Measurements from ENCODE around the gene C16orf89. TPM values are rescaled to one million over a fixed set of nuclear protein-coding genes. Genes with fewer than 3 reads are reported as not detected.
"Not testable (repeated sequence)": the region's sequence is repeated elsewhere in the genome, so short reads cannot be mapped to it uniquely, and the experiment has no call there.

The C16orf89 gene
- polyA plus RNA-seq (2012; ENCODE audit: insufficient read length, low read depth) = not detected

- TF ChIP-seq REST (IDR thresholded peaks at IDR 0.05; ENCODE audit: insufficient read depth in 1 of 2, low read depth in 2 of 2, low read length in 2 of 2) (no peak), FOXP2 (optimal IDR thresholded peaks at IDR 0.05; ENCODE audit: borderline replicate concordance, extremely low read depth, extremely low read length, insufficient read depth) (no peak), TAF1 (IDR thresholded peaks at IDR 0.05; ENCODE audit: borderline replicate concordance, insufficient read depth, low read length) (no peak), POLR2AphosphoS5 (IDR thresholded peaks at IDR 0.05; ENCODE audit: low read depth, low read length) (no peak), SIN3A (IDR thresholded peaks at IDR 0.05; ENCODE audit: borderline replicate concordance, insufficient read depth, low read length) (no peak)
These were observed at the start of gene C16orf89 for GRCh38 chr16:5065813-5066212. TSS of gene C16orf89 (minus strand) at chr16:5065956. CDS start at chr16:5065908, 48 bp downstream.

- no peak for TF ChIP-seq REST (IDR thresholded peaks at IDR 0.05; ENCODE audit: insufficient read depth in 1 of 2, low read depth in 2 of 2, low read length in 2 of 2)
- no peak for TF ChIP-seq FOXP2 (optimal IDR thresholded peaks at IDR 0.05; ENCODE audit: borderline replicate concordance, extremely low read depth, extremely low read length, insufficient read depth)
- TF ChIP-seq SIN3A (IDR thresholded peaks at IDR 0.05; ENCODE audit: borderline replicate concordance, insufficient read depth, low read length) = no peak
- no peak for TF ChIP-seq TAF1 (IDR thresholded peaks at IDR 0.05; ENCODE audit: borderline replicate concordance, insufficient read depth, low read length)
- no peak for TF ChIP-seq POLR2AphosphoS5 (IDR thresholded peaks at IDR 0.05; ENCODE audit: low read depth, low read length)
These were observed 42.9 kb upstream of the C16orf89 start for GRCh38 chr16:5108505-5109158.

- not testable (repeated sequence) for TF ChIP-seq SIN3A (IDR thresholded peaks at IDR 0.05; ENCODE audit: borderline replicate concordance, insufficient read depth, low read length); REST (IDR thresholded peaks at IDR 0.05; ENCODE audit: insufficient read depth in 1 of 2, low read depth in 2 of 2, low read length in 2 of 2); FOXP2 (optimal IDR thresholded peaks at IDR 0.05; ENCODE audit: borderline replicate concordance, extremely low read depth, extremely low read length, insufficient read depth)
These were observed 31.9 kb upstream of the C16orf89 start, which contains the start of gene EEF2KMT for GRCh38 chr16:5097470-5098220. TSS of gene EEF2KMT (minus strand) at chr16:5097795. CDS start at chr16:5097739, 56 bp downstream.

- no peak for TF ChIP-seq REST (IDR thresholded peaks at IDR 0.05; ENCODE audit: insufficient read depth in 1 of 2, low read depth in 2 of 2, low read length in 2 of 2)
- no peak for TF ChIP-seq TAF1 (IDR thresholded peaks at IDR 0.05; ENCODE audit: borderline replicate concordance, insufficient read depth, low read length)
- no peak for TF ChIP-seq SIN3A (IDR thresholded peaks at IDR 0.05; ENCODE audit: borderline replicate concordance, insufficient read depth, low read length)
- TF ChIP-seq POLR2AphosphoS5 (IDR thresholded peaks at IDR 0.05; ENCODE audit: low read depth, low read length) = no peak
- TF ChIP-seq FOXP2 (optimal IDR thresholded peaks at IDR 0.05; ENCODE audit: borderline replicate concordance, extremely low read depth, extremely low read length, insufficient read depth) = no peak
These were observed 12.9 kb upstream of the C16orf89 start for GRCh38 chr16:5078626-5079025.
